Endothelial cell (in vitro differentiated cells): ENCODE measurements around the gene TNS3. TPM values are rescaled to one million over a fixed set of nuclear protein-coding genes. Genes with fewer than 3 reads are reported as not detected.

Source experiments
- DNase-seq: peaks from one replicate; pipeline ENCODE4 v3.0.0; 2021; ENCODE audit warnings: low spot score
- H3K27ac Mint-ChIP-seq: one replicate; pipeline ENCODE4 v1.8.0; 2021; ENCODE audit warnings: mixed read lengths, inconsistent platforms; ENCODE audit not compliant: unreplicated experiment
- H3K27me3 Mint-ChIP-seq: one replicate; pipeline ENCODE4 v1.8.0; 2021; ENCODE audit warnings: mild to moderate bottlenecking, moderate library complexity, mixed read lengths, inconsistent platforms; ENCODE audit not compliant: unreplicated experiment
- H3K36me3 Mint-ChIP-seq: one replicate; pipeline ENCODE4 v1.8.0; 2021; ENCODE audit warnings: mild to moderate bottlenecking, low read depth, mixed read lengths, inconsistent platforms; ENCODE audit not compliant: unreplicated experiment
- H3K4me1 Mint-ChIP-seq: one replicate; pipeline ENCODE4 v1.8.0; 2021; ENCODE audit warnings: mild to moderate bottlenecking, mixed read lengths, inconsistent platforms; ENCODE audit not compliant: unreplicated experiment
- H3K4me3 Mint-ChIP-seq: one replicate; pipeline ENCODE4 v1.8.0; 2021; ENCODE audit warnings: mild to moderate bottlenecking, mixed read lengths, inconsistent platforms; ENCODE audit not compliant: unreplicated experiment
- H3K9me3 Mint-ChIP-seq: one replicate; pipeline ENCODE4 v1.8.0; 2021; ENCODE audit warnings: mixed read lengths, inconsistent platforms; ENCODE audit not compliant: unreplicated experiment
- total RNA-seq: library from RNA; stranded (reverse); fragmentation: NEBNext Ultra II Directional; extraction: Animal tissue kit (Norgen Biotek cat#: 25700); gene quantifications from one replicate; pipeline ENCODE4 v1.2.1, GENCODE V29; 2021; ENCODE audit not compliant: unreplicated experiment
- TF ChIP-seq, protein P1 (sequence below): fragments of 200-600 bp; sonication (generic); IDR thresholded peaks from one replicate; pipeline ENCODE4 v1.5.0; 2021; ENCODE audit warnings: antibody characterized with exemption; ENCODE audit not compliant: unreplicated experiment

The TNS3 gene
- total RNA-seq, 1 donor from 2014 or later, result 7.5 TPM

DNA sequence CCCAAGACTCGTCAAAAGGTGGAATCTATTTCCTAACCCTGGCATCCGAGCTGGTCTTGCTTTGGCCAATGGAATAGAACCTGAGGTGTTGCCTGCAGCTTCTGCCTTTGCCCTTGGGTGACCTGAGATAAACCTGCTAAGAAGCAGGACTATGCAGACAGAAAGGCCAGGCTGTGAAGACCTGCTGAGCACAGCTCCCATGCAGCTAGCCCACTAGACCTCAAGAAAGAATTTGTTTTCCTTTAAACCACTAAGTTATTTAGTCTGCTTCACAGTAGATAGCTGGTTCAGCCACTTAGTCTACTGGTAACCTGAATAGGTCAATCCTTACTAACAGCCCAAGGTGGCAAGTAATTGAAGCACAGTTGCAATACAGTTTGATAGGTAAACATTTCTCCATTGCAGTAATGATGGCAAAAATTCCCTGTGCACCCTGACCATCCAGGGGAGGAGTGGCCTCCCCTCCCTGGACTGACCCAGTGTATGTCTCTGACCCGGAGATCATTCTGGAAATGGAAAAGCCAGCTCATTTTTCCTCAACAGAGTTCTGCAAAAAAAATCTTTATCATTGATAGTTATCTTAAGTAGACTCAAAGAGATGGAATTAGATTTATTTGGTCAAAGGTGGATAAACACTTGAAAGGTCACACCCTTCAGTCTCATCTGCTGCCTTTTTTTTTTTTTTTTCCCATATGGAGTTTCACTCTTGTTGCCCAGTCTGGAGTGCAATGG is 20.0 kb downstream of the TNS3 start:
- Mint-ChIP-seq H3K27ac (no peak overlapping the region), H3K4me3 (no peak overlapping the region), H3K36me3 (no peaks in the 10 kb centered on the region), H3K4me1 (peaks cover 11% of the 10 kb centered on the region), H3K9me3 (no peaks in the 10 kb centered on the region), H3K27me3 (peaks cover 8% of the 10 kb centered on the region)
- TF ChIP-seq, protein P1, sequence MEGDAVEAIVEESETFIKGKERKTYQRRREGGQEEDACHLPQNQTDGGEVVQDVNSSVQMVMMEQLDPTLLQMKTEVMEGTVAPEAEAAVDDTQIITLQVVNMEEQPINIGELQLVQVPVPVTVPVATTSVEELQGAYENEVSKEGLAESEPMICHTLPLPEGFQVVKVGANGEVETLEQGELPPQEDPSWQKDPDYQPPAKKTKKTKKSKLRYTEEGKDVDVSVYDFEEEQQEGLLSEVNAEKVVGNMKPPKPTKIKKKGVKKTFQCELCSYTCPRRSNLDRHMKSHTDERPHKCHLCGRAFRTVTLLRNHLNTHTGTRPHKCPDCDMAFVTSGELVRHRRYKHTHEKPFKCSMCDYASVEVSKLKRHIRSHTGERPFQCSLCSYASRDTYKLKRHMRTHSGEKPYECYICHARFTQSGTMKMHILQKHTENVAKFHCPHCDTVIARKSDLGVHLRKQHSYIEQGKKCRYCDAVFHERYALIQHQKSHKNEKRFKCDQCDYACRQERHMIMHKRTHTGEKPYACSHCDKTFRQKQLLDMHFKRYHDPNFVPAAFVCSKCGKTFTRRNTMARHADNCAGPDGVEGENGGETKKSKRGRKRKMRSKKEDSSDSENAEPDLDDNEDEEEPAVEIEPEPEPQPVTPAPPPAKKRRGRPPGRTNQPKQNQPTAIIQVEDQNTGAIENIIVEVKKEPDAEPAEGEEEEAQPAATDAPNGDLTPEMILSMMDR, result no peak
- DNase-seq, result no peak

DNA sequence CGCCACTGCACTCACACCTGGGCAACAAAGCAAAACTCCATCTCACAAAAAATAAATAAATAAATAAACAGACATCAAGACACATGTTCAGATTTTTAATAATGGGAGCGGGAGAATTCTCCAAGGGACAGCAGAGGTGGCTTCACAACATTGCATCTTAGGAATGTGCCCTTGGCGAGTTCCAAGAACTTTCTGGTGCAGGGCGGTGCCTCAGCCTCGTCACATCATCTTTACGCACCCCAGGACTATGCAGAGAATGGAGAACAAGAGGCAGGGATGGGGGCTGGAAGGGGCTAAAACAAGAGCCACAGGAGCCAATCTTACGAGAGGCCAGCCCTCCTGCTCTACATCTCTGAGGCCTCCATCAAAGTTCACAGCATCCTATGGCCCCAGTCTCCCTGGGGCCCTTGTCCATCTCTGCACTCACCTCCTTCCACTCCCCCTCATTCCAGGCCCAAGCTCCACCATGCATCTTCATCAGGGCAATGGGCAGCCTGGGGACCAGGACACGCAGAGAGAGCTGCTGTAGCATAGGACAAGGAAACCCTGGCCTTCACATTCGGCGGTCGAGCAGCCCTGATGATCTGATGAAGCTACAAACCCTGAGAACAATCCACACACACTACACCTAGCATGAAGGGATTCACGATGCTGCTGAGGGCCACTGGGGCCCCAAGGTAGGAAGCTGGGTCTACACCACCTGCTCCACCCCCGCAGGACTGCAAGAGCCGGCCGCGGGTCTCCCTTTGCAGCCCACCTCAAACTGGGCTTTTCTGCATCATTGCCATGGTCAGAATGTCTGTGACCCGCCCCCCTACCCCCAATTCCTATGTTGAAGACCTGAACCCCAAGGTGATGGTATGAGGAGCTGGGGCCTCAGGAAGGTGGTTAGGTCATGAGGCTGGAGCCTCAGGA is 22.3 kb downstream of the TNS3 start:
- no peak for DNase-seq
- H3K36me3 Mint-ChIP-seq, result no peaks in the 10 kb centered on the region
- TF ChIP-seq, protein P1, result no peak
- H3K4me1 Mint-ChIP-seq, result peaks cover 11% of the 10 kb centered on the region
- peaks cover 8% of the 10 kb centered on the region for H3K27me3 Mint-ChIP-seq
- H3K4me3 Mint-ChIP-seq, result no peak overlapping the region
- no peak overlapping the region for H3K27ac Mint-ChIP-seq
- H3K9me3 Mint-ChIP-seq, result no peaks in the 10 kb centered on the region

DNA sequence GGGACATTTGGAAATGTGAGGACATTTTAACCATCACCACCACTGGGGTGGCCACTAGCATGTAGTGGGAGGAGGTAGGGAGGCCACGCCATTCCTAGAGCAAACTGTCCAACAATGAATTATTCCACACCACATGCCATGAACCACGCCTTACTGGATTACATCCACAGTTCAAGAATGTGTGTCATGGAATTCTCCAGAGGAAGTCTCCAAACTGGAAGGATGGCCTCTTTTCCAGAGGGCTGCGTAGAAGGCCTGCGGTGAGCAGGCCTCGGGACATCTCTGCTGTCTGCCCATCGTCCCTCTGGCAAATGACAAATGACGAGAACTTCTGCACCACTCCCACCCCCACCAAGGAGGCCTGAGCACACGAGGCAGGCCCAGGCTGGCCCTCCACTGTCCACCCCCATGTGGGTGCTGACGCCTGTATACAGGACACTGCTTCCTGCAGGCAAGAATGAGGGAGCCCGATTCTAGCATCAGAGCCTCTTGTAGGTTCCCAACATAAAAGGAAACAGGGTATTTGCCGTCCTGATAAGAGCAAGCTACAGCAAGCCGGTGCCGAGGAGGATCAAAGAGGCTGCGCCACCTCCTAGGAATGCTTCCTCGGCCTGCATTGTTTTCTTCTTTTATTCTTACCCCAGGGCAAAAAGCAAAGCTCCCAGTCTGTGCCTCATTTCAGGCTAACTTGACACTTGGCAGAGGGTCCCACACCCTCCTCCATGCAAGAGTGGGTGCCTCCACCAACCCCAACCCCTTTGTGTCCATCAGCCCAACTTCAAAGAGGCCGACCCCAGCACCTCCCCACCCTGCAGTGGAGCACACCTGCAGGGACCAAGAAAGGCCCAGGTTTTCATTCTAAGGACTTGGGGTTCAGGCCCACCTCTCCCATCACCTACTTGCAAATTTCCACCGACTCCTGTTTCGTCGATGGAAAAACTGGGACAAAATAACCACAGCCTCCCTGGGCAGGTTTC is 23.9 kb downstream of the TNS3 start:
- no peak for DNase-seq
- H3K27me3 Mint-ChIP-seq, result peaks cover 3% of the 10 kb centered on the region
- H3K27ac Mint-ChIP-seq, result no peak overlapping the region

DNA sequence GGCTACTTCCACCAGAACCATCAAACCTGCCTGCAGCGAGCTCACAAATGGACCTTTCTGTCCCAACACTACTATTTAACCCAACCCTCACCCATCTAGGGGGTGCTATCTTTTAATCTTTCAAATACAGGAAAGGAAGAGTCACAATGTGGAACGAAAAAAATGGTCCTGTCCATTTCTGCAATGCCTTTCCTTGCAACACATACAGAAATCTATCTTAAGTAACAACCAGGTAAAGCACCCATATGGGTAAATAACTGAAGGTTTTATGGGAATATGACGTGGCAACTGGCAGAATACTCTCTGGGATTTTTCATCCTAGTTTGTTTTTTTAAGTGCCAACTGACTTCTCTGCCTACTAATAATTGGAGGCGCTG is 24.6 kb downstream of the TNS3 start:
- Mint-ChIP-seq H3K9me3 (no peaks in the 10 kb centered on the region), H3K36me3 (no peaks in the 10 kb centered on the region), H3K27ac (no peak overlapping the region), H3K4me1 (peaks cover 11% of the 10 kb centered on the region), H3K27me3 (peaks cover 3% of the 10 kb centered on the region), H3K4me3 (no peak overlapping the region)
- TF ChIP-seq, protein P1, result no peak
- DNase-seq, result no peak

More for the DNA sequence above, 23.9 kb downstream of the TNS3 start:
- no peaks in the 10 kb centered on the region for H3K9me3 Mint-ChIP-seq
- TF ChIP-seq, protein P1, result no peak
- no peaks in the 10 kb centered on the region for H3K36me3 Mint-ChIP-seq
- H3K4me1 Mint-ChIP-seq, result peaks cover 11% of the 10 kb centered on the region
- H3K4me3 Mint-ChIP-seq, result no peak overlapping the region
